Esophagus muscularis mucosa (tissue), 4 donors: ENCODE measurements around the gene ABTB1. TPM values are rescaled to one million over a fixed set of nuclear protein-coding genes. Genes with fewer than 3 reads are reported as not detected.

Experiments
- DNase-seq: peaks from one replicate; pipeline ENCODE4 v3.0.0-alpha.2; 2017; ENCODE audit errors: extremely low spot score
- H3K27ac ChIP-seq, 4 donors: fragments of 200-600 bp; sonication (generic); replicated peaks in 1 of 4; 1 replicate in 3 of 4; 2 replicates in 1 of 4; pipeline ENCODE4 v1.5.1; 2016 to 2019; ENCODE audit warnings: mild to moderate bottlenecking in 1 of 4
- H3K27me3 ChIP-seq, 4 donors: fragments of 200-600 bp; sonication (generic); one replicate each; pipeline versions ENCODE4 v1.5.1 to v1.6.0; 2016 to 2019
- H3K36me3 ChIP-seq, 4 donors: fragments of 200-600 bp; sonication (generic); one replicate each; pipeline ENCODE4 v1.5.1; 2016 to 2019
- H3K4me1 ChIP-seq, 4 donors: fragments of 200-600 bp; sonication (generic); one replicate each; pipeline ENCODE4 v1.5.1; 2016 to 2019
- H3K4me3 ChIP-seq, 4 donors: fragments of 200-600 bp; sonication (generic); 1 replicate in 2 of 4; 2 replicates in 2 of 4; pipeline ENCODE4 v1.5.1; 2016 to 2019; ENCODE audit warnings: mild to moderate bottlenecking in 4 of 4, moderate library complexity in 1 of 4
- H3K9me3 ChIP-seq, 4 donors: fragments of 200-600 bp; sonication (generic); 1 replicate in 3 of 4; 2 replicates in 1 of 4; pipeline ENCODE4 v1.5.1; 2016 to 2019
- CTCF ChIP-seq, 3 experiments: fragments of 200-600 bp in 2 of 3; fragments of 450-650 bp in 1 of 3; sonication (generic) in 2 of 3; IDR thresholded peaks; one replicate each; pipeline ENCODE4 v1.5.1; 2017 to 2019; ENCODE audit warnings: antibody characterized with exemption in 3 of 3, mild to moderate bottlenecking in 2 of 3, moderate library complexity in 1 of 3
- EP300 ChIP-seq: sonication (generic); formaldehyde crosslinking; IDR thresholded peaks from one replicate; pipeline ENCODE4 v1.6.1; 2017; ENCODE audit warnings: antibody characterized with exemption
- POLR2A ChIP-seq: fragments of 450-650 bp; IDR thresholded peaks from one replicate; pipeline ENCODE4 v1.6.1; 2017; ENCODE audit warnings: antibody characterized with exemption, moderate library complexity, mild to moderate bottlenecking, low read depth
- POLR2AphosphoS5 ChIP-seq, 2 donors: sonication (generic); formaldehyde crosslinking; IDR thresholded peaks; one replicate each; pipeline ENCODE4 v1.6.1; 2017; ENCODE audit warnings: antibody characterized with exemption in 2 of 2
- WGBS: methylation state at CpG from one replicate; pipeline ENCODE4 v1.1.5; 2018; 5-methylcytosine and 5-hydroxymethylcytosine counted together
- intact Hi-C: fragments of 100-400 bp; cut with DNase I; formaldehyde crosslinking; loops from one replicate; pipeline ENCODE4 v1.15.1; 2023
- total RNA-seq, 4 donors: library from RNA; depleted of rRNA; stranded (reverse); fragments of >200 nt; gene quantifications; one replicate each; pipeline versions ENCODE4 v1.1.0 to v1.2.1, GENCODE V29; 2016

ABTB1 gene
- total RNA-seq, 4 donors from 2014 or later, result 21.7 to 44.4 (median 40.6) TPM

GRCh38 chr3:127667119-127667681, 5.6 kb upstream of the ABTB1 start:
- Histone ChIP-seq H3K27me3 (no peaks in the 10 kb centered on the region), H3K4me1 (peaks cover 6 to 12% (median 10%) of the 10 kb centered on the region in 4 donors), H3K4me3 (no peak overlapping the region), H3K36me3 (no peaks in the 10 kb centered on the region), H3K9me3 (no peaks in the 10 kb centered on the region), H3K27ac (no peak overlapping the region)
- no peak for DNase-seq
- intact Hi-C loops, result no loop called here
- WGBS, result 91% methylated on average over 5 of the region's 6 CpGs
- TF ChIP-seq CTCF (IDR thresholded peaks at IDR 0.05), result no peak
- TF ChIP-seq EP300, result no peak
- no peak for TF ChIP-seq POLR2A
- TF ChIP-seq POLR2AphosphoS5 (IDR thresholded peaks at IDR 0.05), result no peak

- H3K4me1 ChIP-seq, result peaks cover 9 to 19% (median 17%) of the 10 kb centered on the region in 4 donors
- H3K4me3 ChIP-seq, result no peak overlapping the region
- DNase-seq, result no peak
- H3K27me3 ChIP-seq, result no peaks in the 10 kb centered on the region
- TF ChIP-seq POLR2AphosphoS5 (IDR thresholded peaks at IDR 0.05), result no peak
- no peak for TF ChIP-seq CTCF (IDR thresholded peaks at IDR 0.05)
- no peak for TF ChIP-seq POLR2A
- TF ChIP-seq EP300, result no peak
- WGBS, result 96% methylated on average over 7 of the region's 7 CpGs
- intact Hi-C loops, result no loop called here
- no peaks in the 10 kb centered on the region for H3K36me3 ChIP-seq
- no peaks in the 10 kb centered on the region for H3K9me3 ChIP-seq
- no peak overlapping the region for H3K27ac ChIP-seq
These were observed 3.8 kb upstream of the ABTB1 start for GRCh38 chr3:127668906-127669305.

GRCh38 chr3:127669541-127670228, 3.1 kb upstream of the ABTB1 start:
- TF ChIP-seq CTCF (IDR thresholded peaks at IDR 0.05) (no peak), POLR2AphosphoS5 (IDR thresholded peaks at IDR 0.05) (no peak), EP300 (no peak), POLR2A (no peak)
- no peaks in the 10 kb centered on the region for H3K9me3 ChIP-seq
- H3K4me1 ChIP-seq, result peaks cover 17 to 27% (median 25%) of the 10 kb centered on the region in 4 donors
- WGBS, result 93% methylated on average over 11 of the region's 14 CpGs
- H3K27ac ChIP-seq, result no peak overlapping the region
- no peak for DNase-seq
- H3K36me3 ChIP-seq, result peaks cover 0 to 3% (median under 1%) of the 10 kb centered on the region in 4 donors
- no peaks in the 10 kb centered on the region for H3K27me3 ChIP-seq
- intact Hi-C loops, result loop anchor here (10.0 kb wide), 2 partner anchors 245 to 385 kb away; partner anchors contain the start of genes KBTBD12 and SEC61A1
- no peak overlapping the region for H3K4me3 ChIP-seq

GRCh38 chr3:127670229-127670559, 2.6 kb upstream of the ABTB1 start:
- TF ChIP-seq POLR2AphosphoS5 (IDR thresholded peaks at IDR 0.05) (no peak), POLR2A (no peak), EP300 (no peak), CTCF (IDR thresholded peaks at IDR 0.05) (no peak)
- peaks cover 22 to 31% (median 30%) of the 10 kb centered on the region in 4 donors for H3K4me1 ChIP-seq
- intact Hi-C loops, result loop anchor here (10.0 kb wide), 2 partner anchors 245 to 385 kb away; partner anchors contain the start of genes KBTBD12 and SEC61A1
- H3K4me3 ChIP-seq, result no peak overlapping the region
- H3K9me3 ChIP-seq, result no peaks in the 10 kb centered on the region
- DNase-seq, result no peak
- H3K36me3 ChIP-seq, result peaks cover 0 to 5% (median 2%) of the 10 kb centered on the region in 4 donors
- no peaks in the 10 kb centered on the region for H3K27me3 ChIP-seq
- no peak overlapping the region for H3K27ac ChIP-seq
- WGBS, result 95% methylated on average over 6 of the region's 7 CpGs
